Measurements from ENCODE around the gene NCKAP5. TPM values are rescaled to one million over a fixed set of nuclear protein-coding genes. Genes with fewer than 3 reads are reported as not detected.
"Not testable (repeated sequence)": the region's sequence is repeated elsewhere in the genome, so short reads cannot be mapped to it uniquely, and the experiment has no call there.

NCKAP5 gene
- total RNA-seq, 3 donors from 2014 or later (not counting 1 experiment from before 2014, with no cell fraction given) = 0.12 to 0.20 TPM; not detected in 1

- no peak for TF ChIP-seq CTCF (IDR thresholded peaks at IDR 0.05)
- Histone ChIP-seq H3K4me3 (ENCODE audit: low read length) (no peak overlapping the region), H3K4me1 (ENCODE audit: control insufficient read depth, insufficient read depth, low read length) (no peaks in the 10 kb centered on the region), H3K27me3 (ENCODE audit: control insufficient read depth, insufficient read depth, low read length) (no peaks in the 10 kb centered on the region), H3K27ac (ENCODE audit: low read length) (no peak overlapping the region), H3K36me3 (ENCODE audit: control insufficient read depth, insufficient read depth, low read length) (no peaks in the 10 kb centered on the region), H3K9me3 (ENCODE audit: control insufficient read depth, insufficient read depth, low read length) (no peaks in the 10 kb centered on the region)
- no peaks in the 10 kb centered on the region for H3K4me1 Mint-ChIP-seq
- H3K4me3 Mint-ChIP-seq = no peak overlapping the region
- peaks cover 7% of the 10 kb centered on the region for H3K36me3 Mint-ChIP-seq
- peaks cover 5 to 15% of the 10 kb centered on the region in 2 donors for H3K9me3 Mint-ChIP-seq
- intact Hi-C loops (cut with micrococcal nuclease) = no loop called here
- DNase-seq (no peak), ATAC-seq (no peak)
- H3K27me3 Mint-ChIP-seq (ENCODE audit: low read depth in 2 of 2) = no peaks in the 10 kb centered on the region
- H3K27ac Mint-ChIP-seq = no peak overlapping the region
These were observed 352.8 kb downstream of the NCKAP5 start for GRCh38 chr2:133215477-133215876.

- no peak overlapping the region for H3K27ac ChIP-seq (ENCODE audit: low read length)
- Mint-ChIP-seq H3K36me3 (peaks cover 7% of the 10 kb centered on the region), H3K9me3 (peaks cover 12 to 18% of the 10 kb centered on the region in 2 donors), H3K4me3 (no peak overlapping the region), H3K27ac (no peak overlapping the region), H3K27me3 (ENCODE audit: low read depth in 2 of 2) (no peaks in the 10 kb centered on the region), H3K4me1 (no peaks in the 10 kb centered on the region)
- H3K4me1 ChIP-seq (ENCODE audit: control insufficient read depth, insufficient read depth, low read length) = no peaks in the 10 kb centered on the region
- no peaks in the 10 kb centered on the region for H3K9me3 ChIP-seq (ENCODE audit: control insufficient read depth, insufficient read depth, low read length)
- intact Hi-C loops (cut with micrococcal nuclease) = no loop called here
- no peak for ATAC-seq
- no peaks in the 10 kb centered on the region for H3K27me3 ChIP-seq (ENCODE audit: control insufficient read depth, insufficient read depth, low read length)
- DNase-seq = no peak
- H3K4me3 ChIP-seq (ENCODE audit: low read length) = no peak overlapping the region
- 77% methylated on average over 4 of the region's 5 CpGs for WGBS (ENCODE audit: insufficient coverage)
- no peak for TF ChIP-seq CTCF (IDR thresholded peaks at IDR 0.05)
- no peaks in the 10 kb centered on the region for H3K36me3 ChIP-seq (ENCODE audit: control insufficient read depth, insufficient read depth, low read length)
These were observed 354.6 kb downstream of the NCKAP5 start for GRCh38 chr2:133213651-133214050.

GRCh38 chr2:133209325-133209724 is 358.9 kb downstream of the NCKAP5 start:
- Mint-ChIP-seq H3K4me3 (no peak overlapping the region), H3K27me3 (ENCODE audit: low read depth in 2 of 2) (no peaks in the 10 kb centered on the region), H3K4me1 (no peaks in the 10 kb centered on the region), H3K9me3 (peaks cover 12 to 23% of the 10 kb centered on the region in 2 donors), H3K27ac (no peak overlapping the region), H3K36me3 (no peaks in the 10 kb centered on the region)
- ATAC-seq (no peak), DNase-seq (no peak)
- H3K4me1 ChIP-seq (ENCODE audit: control insufficient read depth, insufficient read depth, low read length) = no peaks in the 10 kb centered on the region
- peaks cover 4% of the 10 kb centered on the region for H3K9me3 ChIP-seq (ENCODE audit: control insufficient read depth, insufficient read depth, low read length)
- TF ChIP-seq CTCF (IDR thresholded peaks at IDR 0.05) = no peak
- no peak overlapping the region for H3K4me3 ChIP-seq (ENCODE audit: low read length)
- no peaks in the 10 kb centered on the region for H3K27me3 ChIP-seq (ENCODE audit: control insufficient read depth, insufficient read depth, low read length)
- WGBS (ENCODE audit: insufficient coverage) = 95% methylated on average over 2 of the region's 2 CpGs
- intact Hi-C loops (cut with micrococcal nuclease) = no loop called here
- no peak overlapping the region for H3K27ac ChIP-seq (ENCODE audit: low read length)
- H3K36me3 ChIP-seq (ENCODE audit: control insufficient read depth, insufficient read depth, low read length) = no peaks in the 10 kb centered on the region

- H3K4me1 ChIP-seq (ENCODE audit: control insufficient read depth, insufficient read depth, low read length); H3K4me1 Mint-ChIP-seq; ATAC-seq; H3K9me3 ChIP-seq (ENCODE audit: control insufficient read depth, insufficient read depth, low read length); H3K27me3 ChIP-seq (ENCODE audit: control insufficient read depth, insufficient read depth, low read length); H3K27me3 Mint-ChIP-seq (ENCODE audit: low read depth in 2 of 2); H3K36me3 ChIP-seq (ENCODE audit: control insufficient read depth, insufficient read depth, low read length); intact Hi-C loops (cut with micrococcal nuclease); H3K27ac ChIP-seq (ENCODE audit: low read length); H3K36me3 Mint-ChIP-seq; DNase-seq; H3K4me3 Mint-ChIP-seq; H3K27ac Mint-ChIP-seq; H3K4me3 ChIP-seq (ENCODE audit: low read length): not testable (repeated sequence)
- H3K9me3 Mint-ChIP-seq = peaks cover 11 to 25% of the 10 kb centered on the region in 2 donors
- WGBS (ENCODE audit: insufficient coverage) = 85% methylated on average over 7 of the region's 7 CpGs
These were observed 361.6 kb downstream of the NCKAP5 start for GRCh38 chr2:133206666-133207065.
